Fibroblast of gingiva (primary cell): ENCODE measurements around the gene PRSS37.
"Not testable (repeated sequence)": the region's sequence is repeated elsewhere in the genome, so short reads cannot be mapped to it uniquely, and the experiment has no call there.

ENCODE experiments used
- DNase-seq: peaks from one replicate; pipeline ENCODE4 v3.0.0-alpha.2; 2011; ENCODE audit warnings: low read depth

PRSS37 gene, protein sequence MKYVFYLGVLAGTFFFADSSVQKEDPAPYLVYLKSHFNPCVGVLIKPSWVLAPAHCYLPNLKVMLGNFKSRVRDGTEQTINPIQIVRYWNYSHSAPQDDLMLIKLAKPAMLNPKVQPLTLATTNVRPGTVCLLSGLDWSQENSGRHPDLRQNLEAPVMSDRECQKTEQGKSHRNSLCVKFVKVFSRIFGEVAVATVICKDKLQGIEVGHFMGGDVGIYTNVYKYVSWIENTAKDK

DNA sequence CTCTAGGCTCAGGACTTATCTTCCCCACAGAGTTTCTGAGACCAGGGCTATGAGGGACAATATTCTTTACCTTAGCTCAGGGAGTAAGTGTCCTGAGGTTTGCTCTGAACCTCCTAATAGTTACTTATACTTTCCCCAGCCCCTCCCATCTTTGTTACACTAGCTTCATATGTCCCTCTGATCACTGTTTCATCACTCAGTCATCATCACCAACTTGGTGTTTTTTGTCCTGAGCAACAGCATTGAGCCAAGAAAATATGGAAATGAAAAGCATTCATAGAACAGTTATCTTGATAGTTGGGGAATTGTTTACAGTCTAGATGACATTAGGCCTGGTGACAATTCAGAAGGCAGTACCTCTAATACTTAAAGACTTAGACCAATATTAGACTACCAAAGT lies at the start of gene PRSS37:
Gene PRSS37, minus strand, starts transcription at position 101 of the 400 bp plus-strand sequence. CDS start 436 bp downstream, outside the sequence.
- no peak for DNase-seq

DNA sequence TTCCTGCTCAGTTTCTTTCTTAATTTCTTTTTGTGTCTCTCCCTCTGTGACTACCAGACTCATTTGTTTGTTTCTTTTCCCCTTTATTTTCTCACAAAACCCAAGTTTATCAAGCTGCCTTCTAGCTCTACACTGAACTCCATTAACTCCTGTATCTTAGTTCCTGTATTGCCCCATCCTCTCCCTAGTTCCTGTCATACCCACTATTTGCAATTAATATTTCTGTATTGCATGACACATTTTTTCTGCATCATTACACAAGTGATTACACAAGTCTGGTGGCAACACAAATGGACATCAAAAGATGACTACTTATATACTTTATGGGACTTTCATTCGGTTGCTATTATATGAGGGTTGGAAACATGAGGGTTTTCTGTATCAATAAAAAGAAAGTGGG lies 48.0 kb upstream of the PRSS37 start:
- no peak for DNase-seq

DNA sequence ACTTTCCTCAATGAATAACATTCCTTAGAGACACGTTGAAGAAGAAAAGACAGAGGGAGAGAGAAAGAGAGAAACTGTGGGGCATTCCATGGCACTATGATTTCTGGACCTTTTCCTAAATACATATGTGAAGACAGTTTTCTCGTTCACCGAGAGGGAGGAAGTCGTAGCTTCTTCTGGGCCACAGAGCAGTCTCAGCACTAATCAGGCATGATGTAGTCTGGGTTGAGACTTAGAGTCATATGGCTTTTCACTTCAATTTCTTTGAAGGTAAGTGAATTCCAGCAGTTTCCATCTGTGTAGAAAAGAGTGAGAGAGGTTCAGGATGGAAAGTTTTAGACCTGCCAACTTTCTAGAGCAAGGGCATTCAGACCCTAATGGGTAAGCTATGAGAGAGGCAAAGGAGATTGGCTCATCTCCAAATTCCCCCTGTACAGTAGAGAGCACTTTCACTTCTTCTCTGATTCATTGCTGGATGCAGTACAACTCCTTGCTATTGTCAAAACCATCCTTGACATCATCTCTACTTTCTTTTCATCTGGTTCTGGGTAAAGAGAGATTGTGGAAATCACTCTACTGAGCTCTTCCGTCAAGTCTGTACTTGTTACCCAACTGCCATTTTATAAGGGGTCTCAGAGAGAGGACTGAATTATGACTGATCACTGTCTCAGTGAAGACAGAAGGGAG lies 43.4 kb upstream of the PRSS37 start:
- DNase-seq, result no peak

DNA sequence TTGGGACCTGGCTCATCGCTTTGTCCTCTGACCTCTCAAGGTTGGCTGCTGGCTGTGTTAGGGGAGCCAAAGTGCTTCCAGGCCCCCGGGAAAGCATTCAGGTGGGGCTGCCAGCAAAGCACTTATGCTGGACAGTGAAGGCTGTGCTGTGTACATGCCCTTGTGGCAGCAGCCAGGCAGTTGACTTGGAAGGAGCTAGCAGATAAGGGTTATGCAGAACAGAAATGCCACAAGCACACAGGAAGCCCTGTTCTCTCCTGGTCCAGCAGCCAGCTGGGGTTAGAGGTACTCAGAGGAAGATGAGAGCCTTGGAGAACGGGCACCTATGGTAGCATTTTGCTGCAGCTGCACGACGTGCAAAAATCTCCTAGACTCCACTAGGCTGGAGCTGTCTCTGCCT lies 39.7 kb upstream of the PRSS37 start:
- DNase-seq, result no peak

DNA sequence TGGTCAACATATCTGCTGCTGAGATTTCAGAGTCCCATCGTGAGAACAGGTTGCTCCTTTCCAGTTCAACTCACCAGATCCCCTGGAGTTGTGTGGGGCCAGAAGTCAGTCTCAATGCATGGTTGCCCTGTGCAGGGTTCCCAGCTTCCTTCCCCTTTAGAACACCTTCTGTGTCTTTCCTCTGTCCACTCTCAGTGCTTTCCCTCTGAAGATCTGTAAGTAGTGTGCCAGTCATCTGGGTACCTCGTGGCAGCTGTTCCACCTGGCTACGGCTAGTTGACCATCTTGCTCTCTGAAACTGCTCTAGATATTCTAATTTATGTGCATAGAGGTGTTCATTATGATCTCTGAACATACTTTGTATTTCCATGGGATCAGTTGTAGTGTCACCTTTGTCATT lies 36.1 kb upstream of the PRSS37 start:
- no peak for DNase-seq

DNA sequence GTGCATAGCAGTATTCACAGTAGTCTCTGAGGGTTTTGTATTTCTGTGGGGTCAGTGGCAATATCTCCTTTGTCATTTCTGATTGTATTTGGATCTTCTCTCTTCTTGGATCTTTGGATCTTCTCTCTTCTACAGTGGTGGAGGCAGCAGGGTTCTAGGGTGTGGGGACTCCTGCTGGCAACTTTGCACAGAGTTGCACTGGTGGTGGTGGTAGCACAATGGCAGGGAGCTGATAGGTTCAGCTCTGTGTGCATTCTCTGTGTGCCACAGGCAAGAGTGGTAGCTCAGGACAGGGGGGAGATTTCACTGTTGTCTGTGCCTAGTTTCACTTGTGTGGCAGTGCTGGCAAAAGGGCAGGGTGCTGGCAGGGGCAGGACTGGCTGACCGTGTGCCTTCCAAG lies 35.1 kb upstream of the PRSS37 start:
- DNase-seq, result no peak

DNA sequence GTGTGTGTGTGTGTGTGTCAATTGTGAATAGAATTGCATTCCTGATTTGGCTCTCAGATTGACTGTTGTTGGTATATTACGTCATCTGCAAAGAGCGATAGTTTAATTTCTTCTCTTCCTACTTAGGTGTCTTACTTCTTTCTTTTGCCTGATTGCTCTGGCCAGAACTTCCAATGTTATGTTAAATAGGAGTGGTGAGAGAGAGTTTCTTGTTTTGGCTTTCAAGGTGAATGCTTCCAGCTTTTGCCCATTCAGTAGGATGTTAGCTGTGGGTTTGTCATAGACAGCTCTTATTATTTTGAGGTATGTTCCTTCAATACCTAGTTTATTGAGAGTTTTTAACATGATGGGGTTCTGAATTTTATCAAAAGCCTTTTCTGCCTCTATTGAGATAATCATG lies 34.2 kb upstream of the PRSS37 start:
- no peak for DNase-seq

DNA sequence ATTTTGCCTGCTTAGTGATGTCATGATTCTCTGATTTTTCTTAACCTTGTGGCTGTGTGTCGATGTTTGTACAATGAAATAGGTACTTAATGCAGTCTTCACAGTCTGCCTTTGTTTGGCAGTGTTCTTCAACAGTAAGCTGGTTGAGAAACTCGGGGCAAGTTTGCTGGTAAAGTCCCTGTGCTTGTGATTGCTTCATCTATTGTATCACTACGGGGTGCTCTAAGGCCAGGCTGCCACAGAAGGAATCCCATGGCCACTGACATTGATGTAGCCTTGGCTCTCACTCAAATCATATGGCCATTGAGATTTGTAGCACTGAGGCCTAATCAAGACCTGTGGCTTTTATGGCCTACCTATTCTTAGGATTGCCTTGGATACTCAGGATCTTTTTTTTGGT lies 33.5 kb upstream of the PRSS37 start:
- DNase-seq, result no peak

DNA sequence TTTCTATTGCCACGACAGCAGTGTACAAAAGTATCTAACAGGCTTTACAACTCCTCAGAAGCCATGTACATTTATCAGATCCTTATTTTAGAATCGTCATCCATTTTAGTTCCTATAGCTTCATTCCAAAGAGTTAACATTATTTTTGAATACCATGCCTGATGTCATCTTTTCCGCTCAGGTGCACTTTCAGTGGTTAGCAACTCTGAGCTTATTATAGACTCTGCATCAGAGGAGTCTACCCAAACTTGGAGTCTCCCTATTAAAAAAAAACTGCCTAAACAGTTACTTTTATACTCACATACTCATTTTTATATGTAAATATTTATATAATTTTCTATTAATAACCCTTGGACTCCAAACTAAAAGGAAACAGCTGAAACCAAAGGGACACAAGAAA lies 31.6 kb upstream of the PRSS37 start:
- no peak for DNase-seq

DNA sequence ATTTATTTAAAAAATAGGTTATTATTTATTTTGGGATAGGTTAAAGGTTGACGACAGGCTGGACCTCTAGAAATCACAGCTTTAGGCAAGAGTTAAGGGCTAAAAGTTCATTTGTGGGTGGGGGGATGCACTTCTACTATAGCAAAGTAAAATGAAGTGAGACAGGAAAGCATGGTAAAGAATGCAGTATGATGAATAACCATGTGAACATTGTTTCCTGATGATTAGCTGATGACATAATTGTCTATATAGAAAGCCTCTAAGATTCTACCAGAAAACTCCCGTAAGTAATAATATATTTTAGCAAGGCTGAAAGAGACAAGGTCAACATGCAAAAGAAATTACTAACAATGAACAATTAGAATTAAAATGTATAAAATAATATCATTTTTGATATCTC lies 25.7 kb upstream of the PRSS37 start:
- DNase-seq, result no peak

DNA sequence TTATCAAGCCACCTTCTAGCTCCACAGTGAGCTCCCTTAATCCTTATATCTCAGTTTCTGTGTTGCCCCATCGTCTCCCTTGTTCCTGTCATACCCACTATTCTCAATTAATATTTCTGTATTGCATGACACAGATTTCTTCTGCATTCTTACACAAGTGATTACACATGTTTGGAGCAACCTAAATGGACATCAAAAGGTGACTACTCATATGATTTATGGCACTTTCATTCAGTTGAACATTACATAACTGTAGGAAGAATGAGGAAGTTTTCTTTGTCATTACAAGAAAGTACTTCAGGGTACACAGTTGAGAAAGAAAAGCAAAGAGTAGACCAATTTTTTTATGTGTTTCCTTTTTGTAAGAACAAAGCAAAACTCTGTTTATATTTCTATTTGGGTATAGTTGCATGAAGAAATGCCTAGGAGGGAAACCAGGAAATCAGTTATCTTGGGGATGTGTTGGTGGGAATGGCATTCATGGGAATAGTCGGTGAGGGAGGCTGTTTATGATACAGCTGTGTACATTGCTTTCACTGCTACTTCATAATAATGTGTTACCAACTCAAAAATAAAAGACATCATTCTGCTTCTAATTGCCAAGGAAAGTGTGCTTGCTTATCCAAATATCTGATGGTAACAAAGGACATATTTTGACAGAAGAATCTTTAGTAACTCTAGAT lies 23.6 kb upstream of the PRSS37 start:
- no peak for DNase-seq

DNA sequence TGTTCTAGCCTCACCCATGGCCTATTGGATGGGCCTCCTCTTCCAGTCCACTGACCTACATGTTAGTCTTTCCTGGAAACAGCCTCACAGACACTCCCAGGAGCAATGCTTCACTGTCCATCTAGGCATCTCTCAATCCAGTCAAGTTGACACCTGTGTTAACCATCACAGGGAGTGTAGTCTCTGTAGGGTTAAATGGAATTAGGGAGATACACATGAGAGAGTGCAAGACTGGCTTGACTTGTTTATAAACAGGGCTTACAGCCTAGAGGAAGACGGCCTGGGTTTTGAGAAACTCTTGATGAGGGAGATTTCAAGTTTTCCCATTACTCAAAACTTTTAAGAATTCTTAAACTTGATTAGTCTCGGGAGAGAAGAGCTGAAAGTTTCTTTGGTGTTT lies 18.9 kb upstream of the PRSS37 start:
- no peak for DNase-seq

DNA sequence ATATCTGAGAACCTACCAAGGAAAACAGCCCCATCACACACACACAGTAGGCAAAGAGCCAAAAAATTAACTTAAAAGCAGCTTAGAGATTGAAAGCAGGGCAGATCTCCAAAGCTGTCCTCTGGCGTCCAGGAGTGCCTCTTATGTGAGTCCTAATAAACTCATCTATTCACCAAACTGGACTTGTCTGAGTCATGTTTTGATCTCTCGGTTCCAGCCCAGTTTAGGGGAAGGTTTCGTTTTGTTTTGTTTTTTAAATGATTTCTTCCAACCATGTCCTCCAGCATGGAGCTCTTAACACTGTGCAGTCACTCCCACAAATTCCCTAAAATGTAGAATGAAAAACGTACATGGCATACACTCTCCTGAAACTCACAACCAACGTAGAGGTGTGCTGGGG lies 6.7 kb upstream of the PRSS37 start:
- no peak for DNase-seq

DNA sequence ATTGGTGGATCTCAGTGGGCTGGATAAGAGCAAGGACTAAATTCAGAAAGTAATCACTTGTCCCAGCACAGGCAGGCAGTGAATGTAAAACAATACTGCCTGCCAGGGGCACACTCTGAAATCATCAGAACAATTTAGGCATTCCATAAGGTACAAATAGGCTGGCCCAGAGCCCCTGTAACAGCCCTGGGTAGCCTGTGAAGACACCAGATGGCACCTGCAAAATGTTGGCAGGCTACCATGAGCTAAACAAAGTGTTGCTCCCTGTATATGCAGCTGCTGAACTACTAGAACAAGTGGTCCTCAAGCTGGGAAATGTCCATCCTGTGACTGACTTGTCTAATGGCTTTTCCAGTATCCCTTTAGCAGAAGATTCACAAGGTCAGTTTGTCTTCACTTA lies 3.0 kb upstream of the PRSS37 start:
- DNase-seq, result no peak

DNA sequence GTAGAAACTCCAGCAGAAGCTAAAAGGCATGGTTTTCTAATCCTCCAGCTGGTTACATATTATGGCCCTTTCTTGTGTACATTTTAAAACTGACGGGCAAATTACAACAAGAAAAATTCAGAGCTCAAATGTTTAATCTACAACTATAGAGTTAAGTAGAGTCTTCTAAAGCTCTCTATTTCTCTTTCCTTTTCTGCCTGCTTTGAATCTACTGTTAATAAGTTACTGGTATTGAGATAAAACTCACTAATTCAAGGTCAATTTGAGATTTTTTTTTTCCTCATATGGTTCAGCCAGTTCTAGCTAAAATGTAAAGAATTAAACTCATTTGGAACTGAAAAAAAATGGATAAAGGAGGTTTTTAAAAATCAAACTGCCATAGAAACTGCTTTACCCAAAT lies 1.6 kb upstream of the PRSS37 start:
- DNase-seq, result no peak

DNA sequence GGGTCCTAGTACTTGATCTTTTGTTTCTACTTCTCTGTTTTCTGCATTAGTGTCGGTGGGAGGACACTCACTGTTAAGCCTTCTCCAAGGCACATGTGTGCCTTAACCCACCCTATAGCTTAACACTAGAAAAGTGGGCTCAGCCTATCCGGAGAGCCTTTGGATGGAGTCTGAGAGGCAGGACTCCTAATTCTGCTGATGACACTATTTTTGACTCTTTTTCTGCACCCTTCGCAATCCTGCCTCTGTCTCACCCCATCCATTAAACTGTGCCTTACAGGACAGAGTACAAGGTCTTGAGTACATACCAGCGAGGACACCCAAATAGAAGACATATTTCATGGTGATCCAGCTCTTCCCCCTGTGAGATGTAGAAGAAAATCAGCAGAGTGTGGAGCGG lies 577 bp downstream of the PRSS37 start:
- no peak for DNase-seq

DNA sequence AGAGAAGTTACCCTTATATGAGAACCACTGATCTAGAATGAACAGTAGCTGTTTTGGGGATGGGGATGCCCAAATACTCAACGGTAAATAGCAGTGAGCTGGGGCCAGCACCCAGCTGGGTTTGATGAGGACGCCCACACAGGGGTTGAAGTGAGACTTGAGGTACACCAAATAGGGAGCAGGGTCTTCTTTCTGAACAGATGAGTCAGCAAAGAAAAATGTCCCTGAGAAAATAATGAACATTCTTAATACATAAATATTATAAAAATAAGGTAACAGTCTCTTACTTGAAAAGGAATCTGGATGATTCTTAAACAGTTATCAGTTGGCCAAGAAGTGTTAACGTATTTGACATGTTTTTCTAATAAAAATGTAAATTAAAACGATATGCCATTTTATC lies 2.0 kb downstream of the PRSS37 start:
- no peak for DNase-seq

DNA sequence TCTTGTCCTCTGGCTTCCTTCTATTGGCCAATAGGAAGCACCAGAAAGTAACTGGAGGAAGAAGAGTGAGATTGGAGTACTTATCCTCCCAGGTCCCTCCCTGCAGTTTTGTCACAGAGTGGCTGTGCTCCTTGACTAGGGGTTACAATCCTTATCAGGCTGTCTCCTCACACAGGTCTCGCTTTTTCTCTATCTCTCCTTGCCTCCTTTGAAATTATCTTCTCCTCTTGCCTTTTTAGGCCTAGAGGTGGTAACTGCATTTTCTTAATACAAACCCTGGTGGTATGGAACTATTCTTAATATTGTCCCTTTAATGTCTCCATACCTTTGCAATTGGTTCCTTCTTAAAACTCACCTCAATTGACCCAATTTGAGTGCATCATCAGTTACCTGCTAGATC lies 2.7 kb downstream of the PRSS37 start:
- no peak for DNase-seq

DNA sequence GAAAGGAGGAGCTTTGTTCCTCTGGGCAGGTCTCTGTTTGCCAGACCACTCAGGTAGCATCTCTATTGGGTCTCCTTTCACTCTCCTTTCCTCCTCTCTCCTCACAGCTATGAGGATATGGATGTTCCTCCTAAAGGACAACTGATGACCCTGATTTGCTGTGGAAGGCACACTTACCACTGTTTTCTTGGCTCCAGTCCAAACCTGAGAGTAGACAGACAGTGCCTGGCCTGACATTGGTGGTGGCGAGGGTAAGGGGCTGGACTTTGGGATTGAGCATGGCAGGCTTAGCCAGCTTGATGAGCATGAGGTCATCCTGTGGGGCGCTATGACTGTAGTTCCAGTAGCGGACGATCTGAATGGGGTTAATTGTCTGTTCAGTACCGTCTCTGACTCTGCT lies 3.6 kb downstream of the PRSS37 start:
- no peak for DNase-seq

DNA sequence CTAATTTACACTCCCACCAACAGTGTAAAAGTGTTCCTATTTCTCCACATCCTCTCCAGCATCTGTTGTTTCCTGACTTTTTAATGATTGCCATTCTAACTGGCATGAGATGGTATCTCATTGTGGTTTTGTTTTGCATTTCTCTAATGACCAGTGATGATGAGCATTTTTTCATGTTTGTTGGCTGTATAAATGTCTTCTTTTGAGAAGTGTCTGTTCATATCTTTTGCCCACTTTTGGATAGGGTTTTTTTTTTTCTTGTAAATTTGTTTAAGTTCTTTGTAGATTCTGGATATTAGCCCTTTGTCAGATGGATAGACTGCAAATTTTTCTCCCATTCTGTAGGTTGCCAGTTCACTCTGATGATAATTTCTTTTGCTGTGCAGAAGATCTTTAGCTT lies 18.9 kb downstream of the PRSS37 start:
- DNase-seq, result not testable (repeated sequence)

DNA sequence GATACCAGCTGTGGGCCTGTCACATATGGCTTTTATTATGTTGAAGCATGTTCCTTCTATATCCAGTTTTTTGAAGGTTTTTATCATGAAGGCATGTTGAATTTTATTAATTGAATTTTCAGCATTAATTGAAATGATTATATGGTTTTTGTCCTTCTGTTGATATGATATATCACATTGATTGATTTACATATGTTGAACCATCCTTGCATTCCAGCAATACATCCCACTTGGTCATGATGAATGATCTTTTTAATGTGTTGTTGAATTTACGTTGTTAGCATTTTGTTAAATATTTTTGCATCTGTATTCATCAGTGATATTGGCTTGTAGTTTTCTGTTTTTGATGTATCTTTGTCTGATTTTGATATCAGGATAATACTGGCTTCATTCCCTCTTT lies 21.2 kb downstream of the PRSS37 start:
- DNase-seq, result no peak

DNA sequence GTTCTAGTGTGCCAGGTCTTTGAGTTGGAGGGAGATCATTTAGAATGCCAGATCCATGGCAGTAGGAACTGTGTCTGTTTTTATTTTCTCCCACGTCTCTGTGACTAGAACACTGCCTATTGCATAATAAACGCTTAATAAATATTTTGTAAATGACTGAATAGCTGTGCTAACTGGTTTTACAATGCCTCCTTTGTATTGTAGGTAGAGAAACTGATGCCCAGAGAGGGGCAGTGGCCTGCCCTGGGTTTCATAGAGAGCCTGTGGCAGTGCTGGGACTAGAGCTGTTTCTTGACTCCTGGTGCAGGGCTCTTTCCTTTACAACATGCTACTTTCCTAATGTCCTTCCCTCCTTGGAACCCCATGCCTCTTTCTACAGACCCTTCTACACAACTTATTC lies 48.8 kb downstream of the PRSS37 start:
- no peak for DNase-seq

DNA sequence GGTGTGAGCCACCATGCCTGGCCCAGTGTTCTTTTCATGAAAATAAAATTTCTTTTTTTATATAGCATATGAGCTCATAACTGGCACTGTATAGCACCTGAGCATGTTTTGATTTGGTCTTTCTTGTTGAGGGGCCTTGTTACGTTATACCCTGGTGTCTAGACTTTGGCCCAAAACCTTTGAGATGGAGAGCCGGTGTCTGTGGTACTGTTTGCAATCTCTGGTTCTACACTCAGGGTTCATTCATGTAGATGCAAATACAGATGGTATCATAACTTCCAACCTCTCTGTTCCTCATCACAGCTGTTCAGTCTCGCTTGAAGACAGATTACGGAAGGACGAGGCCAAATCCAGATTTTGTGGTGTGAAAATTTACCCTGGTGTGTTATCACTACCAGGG lies 51.4 kb downstream of the PRSS37 start, which contains the start of gene TAS2R5:
Gene TAS2R5, plus strand, starts transcription at position 301 of the 400 bp plus-strand sequence. CDS start 145 bp downstream, outside the sequence.
- DNase-seq, result no peak
